Left forelimb (tissue), 1 donor: ENCODE measurements around the gene STXBP6.
"Not testable (repeated sequence)": the region's sequence is repeated elsewhere in the genome, so short reads cannot be mapped to it uniquely, and the experiment has no call there.

Source experiments
- DNase-seq: peaks from one replicate; pipeline ENCODE4 v3.0.0-alpha.2; 2018; ENCODE audit warnings: low spot score

Gene STXBP6

GRCh38 chr14:24954700-24955037 lies 95.3 kb downstream of the STXBP6 start:
- no peak for DNase-seq

DNA sequence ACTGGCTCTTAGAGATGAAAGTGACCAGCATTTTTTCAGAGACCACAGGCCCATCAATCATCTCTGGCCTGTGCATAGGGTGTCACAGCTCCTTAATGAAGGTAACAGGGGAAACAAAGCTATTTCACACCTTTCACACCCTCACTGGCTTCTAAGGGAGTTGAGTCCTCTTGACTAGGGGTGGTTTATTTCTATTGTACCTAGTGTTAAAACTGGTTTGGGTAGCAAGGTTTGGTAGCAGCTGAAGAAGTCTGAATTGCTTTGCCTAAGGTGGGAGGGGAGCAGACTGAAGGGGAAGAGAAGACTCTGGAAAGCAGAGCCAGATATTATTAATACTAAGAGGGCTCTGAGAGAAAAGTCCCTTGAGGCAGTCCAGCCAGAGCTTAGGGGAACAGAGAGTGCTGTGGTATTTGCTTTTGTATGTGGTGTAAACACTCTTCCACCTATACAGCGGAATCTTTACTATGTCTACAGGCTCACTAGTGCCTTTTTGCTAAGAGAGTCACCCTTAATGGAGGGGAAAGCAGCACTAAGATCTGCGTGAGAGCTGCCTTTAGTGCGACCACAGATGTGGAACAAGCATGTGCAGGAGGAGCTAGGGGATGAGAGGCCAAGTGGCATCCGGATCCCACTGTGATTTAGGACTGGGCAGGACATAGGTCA lies 95.8 kb downstream of the STXBP6 start:
- DNase-seq, result no peak

DNA sequence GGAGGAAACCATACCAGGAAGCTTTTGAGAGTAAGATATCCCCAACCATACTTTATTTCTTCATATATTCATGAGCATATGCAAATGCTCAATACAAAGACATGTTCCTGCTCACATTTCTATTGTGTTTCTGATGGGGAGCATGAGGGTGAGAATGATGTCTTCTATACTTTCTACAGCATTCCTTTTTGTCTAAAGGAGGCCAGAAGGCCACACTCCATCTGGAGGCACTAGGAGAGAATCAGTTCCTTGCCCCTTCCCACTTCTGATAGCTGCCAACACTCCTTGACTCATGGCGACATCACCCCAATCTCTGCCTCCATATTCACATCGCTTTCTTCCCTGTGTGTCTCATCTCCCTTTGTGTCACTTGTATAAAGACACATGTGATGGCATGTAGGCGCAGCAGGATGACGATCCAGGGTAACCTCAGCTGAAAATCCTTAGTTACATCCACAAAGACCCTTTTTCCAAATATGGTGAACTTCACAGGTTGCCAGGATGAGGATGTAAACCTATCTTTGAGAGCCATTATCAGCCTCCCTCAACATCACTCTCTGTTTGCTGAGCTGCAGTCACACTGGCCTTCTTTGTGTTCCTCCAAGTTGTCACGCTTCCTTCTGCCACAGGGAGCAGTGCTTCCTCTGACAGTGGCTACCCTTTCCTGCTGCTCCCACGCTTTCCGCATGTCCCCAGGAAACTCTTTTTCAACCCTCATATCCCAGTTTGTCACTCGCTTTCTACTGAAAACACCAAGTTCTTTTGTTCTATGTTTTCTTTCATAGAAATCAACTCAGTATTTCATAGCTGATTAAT lies 96.9 kb downstream of the STXBP6 start:
- no peak for DNase-seq

- no peak for DNase-seq
Observed at GRCh38 chr14:24948261-24948847, 101.6 kb downstream of the STXBP6 start.

DNA sequence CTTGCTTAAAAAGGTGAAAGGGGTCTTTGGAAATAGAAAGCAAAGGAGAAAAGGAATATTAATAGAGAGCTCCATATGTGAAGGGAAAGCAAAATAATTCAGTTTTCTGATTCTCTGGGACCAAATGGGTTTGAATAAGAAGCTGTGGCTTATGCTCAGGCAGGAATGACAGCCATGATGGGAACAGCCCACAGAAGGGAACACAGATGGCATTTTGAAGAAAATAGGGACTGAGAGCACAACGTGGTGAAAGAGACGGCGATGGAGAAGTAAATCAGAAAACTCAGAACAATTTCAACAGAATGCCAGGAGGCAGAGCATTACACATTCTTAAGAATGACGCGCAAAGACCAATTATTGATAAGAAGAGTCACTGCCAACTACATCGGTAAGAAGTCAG lies 102.8 kb downstream of the STXBP6 start:
- DNase-seq, result no peak

DNA sequence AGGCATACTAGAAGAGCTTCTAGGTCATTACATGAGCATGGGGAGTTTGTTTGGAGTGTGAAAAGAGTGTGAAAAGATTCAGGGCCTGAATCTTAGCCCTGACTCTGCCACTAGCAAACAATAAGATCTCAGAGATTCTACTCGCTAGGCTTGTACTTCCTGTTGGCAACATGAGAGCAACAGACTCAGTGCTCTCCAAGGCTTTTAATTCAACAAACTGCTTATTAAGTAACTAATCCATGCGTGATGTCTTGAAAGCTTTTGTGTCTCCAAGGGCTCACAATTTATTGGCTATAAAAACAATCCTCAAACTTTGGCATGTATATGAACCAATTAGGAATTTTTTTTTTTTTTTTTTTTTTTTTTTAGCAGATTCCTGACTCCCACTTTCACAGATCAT lies 105.1 kb downstream of the STXBP6 start:
- DNase-seq, result no peak

- no peak for DNase-seq
Observed at GRCh38 chr14:24943024-24943423, 106.9 kb downstream of the STXBP6 start.

DNA sequence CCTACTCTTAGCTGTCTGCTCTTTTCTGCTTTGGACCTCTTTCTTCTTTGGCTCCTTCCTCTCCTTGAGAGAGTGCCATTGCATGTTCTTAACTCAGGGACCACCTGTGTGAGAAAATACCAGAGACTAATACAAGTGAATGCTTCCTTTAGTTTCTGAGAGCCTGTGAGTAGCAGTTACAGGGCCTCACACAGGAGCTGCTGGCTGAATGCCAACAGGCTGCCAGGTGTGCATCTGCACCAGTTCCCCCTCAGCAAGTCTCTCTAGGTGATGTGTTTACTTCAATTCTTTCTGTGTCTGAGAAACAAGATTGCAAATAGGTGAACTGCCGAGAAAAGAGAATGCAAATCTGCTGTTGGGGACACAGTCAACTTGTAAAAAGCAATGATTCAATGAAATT lies 108.2 kb downstream of the STXBP6 start:
- DNase-seq, result no peak

- no peak for DNase-seq
Observed at GRCh38 chr14:24940213-24940783, 109.6 kb downstream of the STXBP6 start.

DNA sequence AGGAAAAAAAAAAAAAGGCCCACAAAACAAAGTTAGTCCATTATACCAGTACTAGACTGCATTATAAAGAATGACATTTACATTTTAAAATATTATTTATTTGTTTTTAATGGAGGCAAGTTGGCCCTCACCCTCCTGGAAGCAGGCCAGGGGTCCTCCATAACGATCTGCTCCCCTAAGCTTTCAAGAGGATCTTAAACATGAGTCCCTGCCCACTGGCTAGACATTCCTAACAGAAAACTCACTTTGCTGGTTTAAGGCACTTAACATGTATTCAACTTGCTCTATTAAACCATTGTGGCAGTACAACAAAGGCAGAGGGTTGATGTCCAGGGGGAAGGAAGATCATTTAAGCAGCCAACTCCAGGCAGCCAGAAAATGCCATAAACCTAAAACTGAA lies 111.4 kb downstream of the STXBP6 start:
- DNase-seq, result no peak

DNA sequence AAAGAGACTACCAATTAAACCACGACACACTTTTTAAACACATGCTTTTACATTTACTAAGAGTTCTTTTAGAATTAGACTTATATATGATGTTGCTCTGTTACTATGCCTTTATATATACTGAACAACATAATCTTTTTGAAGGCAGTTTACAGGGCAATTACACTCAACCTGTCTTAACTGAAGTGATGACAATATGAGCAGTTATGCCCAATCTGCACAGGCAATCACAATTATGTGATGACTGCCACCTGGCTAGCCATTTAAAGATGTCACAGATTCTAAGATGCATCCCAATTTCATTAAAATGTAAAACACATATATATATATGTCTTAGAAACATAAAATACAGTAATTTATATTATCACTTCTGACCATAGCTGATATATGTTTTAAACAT lies 112.6 kb downstream of the STXBP6 start:
- DNase-seq, result no peak

DNA sequence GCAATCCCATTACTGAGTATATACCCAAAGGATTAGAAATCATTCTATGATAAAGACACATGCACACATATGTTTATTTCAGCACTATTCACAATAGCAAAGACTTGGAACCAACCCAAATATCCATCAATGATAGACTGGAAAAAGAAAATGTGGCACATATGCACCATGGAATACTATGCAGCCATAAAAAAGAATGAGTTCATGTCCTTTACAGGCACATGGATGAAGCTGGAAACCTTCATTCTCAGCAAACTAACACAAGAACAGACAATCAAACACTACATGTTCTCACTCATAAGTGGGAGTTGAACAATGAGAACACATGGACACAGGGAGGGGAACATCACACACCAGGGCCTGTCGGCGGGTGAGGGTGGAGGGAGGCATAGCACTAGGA lies 113.2 kb downstream of the STXBP6 start:
- not testable (repeated sequence) for DNase-seq

DNA sequence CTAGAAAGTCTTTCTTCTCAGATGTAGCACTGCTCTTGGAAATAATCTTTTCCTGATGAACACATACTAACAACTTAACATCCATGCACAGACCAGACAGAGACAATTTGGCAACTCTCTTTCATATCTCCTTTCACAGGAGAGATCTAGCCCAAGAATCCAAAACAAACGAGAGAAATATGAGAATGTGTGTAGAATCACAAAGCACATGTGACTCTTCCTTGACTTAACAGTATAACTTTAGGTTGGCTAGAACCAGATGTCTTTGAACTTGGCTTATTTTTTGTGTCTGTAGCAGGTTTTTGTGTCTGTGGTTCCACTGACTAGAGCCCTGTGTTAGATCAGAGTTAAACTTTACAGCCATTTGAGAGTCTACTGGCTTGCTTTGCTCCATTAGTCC lies 114.2 kb downstream of the STXBP6 start:
- no peak for DNase-seq

- no peak for DNase-seq
Observed at GRCh38 chr14:24928386-24928900, 121.5 kb downstream of the STXBP6 start.

GRCh38 chr14:24927809-24928208 lies 122.1 kb downstream of the STXBP6 start:
- no peak for DNase-seq

GRCh38 chr14:24925771-24926374 lies 124.1 kb downstream of the STXBP6 start:
- no peak for DNase-seq

GRCh38 chr14:24924544-24924943 lies 125.4 kb downstream of the STXBP6 start:
- DNase-seq, result no peak

DNA sequence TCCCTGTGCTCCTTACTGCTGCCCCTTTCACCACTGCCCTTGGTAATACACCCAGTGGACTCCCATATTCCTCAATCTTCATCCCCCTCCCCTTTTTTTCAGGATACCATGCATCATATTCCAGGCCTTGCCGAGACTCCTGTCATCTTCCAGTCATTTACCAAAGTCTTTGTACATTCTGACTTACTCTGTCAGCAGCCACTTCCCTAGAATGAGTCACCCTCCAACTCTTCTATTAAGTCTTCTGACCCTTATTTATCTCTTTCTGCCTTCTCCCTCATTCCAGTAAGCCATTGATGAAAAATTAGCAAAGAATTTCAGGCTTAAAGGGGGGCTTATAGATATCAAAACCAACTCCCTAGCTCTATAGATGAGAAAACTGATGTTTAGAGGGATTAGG lies 128.0 kb downstream of the STXBP6 start:
- DNase-seq, result no peak

DNA sequence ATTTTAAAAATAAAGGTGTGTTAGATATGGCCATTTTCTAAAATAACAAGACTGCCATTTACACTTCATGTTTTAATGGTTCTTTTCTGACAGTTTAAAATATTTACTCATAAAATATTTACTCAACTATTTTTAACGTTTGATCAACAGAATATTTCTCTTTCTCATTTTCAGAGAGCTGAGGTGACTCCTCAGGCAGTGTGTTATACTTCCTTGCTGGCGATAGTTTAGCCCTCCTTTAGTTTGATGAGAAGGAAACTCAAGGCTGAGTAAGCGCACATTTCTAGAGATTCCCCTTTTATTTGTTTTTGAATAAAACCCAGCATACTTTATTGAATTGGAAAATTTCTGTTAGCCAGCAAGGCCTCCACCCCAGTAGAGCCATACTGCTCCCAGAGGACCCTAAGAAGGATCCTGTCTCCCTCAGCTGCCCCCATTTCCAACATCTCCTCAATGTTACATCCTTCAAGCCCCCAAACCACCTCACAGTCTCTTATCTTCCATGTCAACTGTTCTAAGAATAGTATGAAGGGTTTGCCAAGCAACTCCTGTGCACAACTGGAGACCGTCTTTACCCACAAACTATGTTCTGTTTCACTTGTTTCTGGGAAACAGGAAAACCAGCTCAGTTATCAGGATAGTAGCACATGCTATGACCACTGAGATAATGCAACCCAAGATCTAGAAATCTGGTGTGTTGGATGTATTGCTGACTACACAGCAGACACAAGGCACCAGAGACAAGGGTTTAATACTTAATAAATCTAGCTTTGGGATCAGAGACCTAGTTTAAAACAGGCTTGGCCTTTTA lies 129.5 kb downstream of the STXBP6 start:
- DNase-seq, result no peak

DNA sequence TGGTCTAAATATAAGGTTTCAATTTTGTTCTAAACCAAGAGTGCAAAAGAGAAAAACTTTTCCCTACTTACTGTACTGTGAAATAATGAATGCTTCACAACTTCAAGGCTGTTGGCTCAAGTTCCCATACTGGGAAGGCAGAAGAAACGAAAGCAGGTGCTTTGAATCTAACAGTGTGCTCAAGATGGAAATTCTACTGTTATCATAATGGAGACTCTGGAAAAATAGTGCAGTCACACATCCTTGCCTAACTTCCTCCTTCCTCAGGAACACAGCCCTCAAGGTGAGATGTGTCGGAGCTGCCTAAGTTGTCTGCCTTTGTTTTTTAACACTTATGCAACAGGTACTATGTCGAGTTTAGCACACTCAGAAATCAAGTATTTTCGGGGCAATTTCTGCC lies 131.1 kb downstream of the STXBP6 start:
- DNase-seq, result no peak

GRCh38 chr14:24915958-24916595 lies 133.9 kb downstream of the STXBP6 start:
- DNase-seq, result no peak
